ENCODE data around the gene PSMB5.
"Not testable (repeated sequence)": the region's sequence is repeated elsewhere in the genome, so short reads cannot be mapped to it uniquely, and the experiment has no call there.

Gene PSMB5

GRCh38 chr14:23013749-23014054 is 21.0 kb downstream of the PSMB5 start:
- not testable (repeated sequence) for DNase-seq

GRCh38 chr14:23013054-23013748 is 21.5 kb downstream of the PSMB5 start:
- DNase-seq, result no peak

- DNase-seq, result peak; percentile 72 to 76
These were observed 24.6 kb downstream of the PSMB5 start, which contains the start of gene C14orf93 for GRCh38 chr14:23009939-23010726. Gene C14orf93 (minus strand): TSS chr14:23010143. CDS start chr14:22999023, 11,120 bp downstream.

- DNase-seq, result peak in 1 of 2 donors; percentile 11
These were observed 25.2 kb downstream of the PSMB5 start for GRCh38 chr14:23009483-23009938.

- peak in 1 of 2 donors; percentile 21 for DNase-seq
These were observed 25.9 kb downstream of the PSMB5 start for GRCh38 chr14:23008831-23009230.

- DNase-seq, result peak; percentile 98
These were observed 27.9 kb downstream of the PSMB5 start for GRCh38 chr14:23006544-23007419.

- no peak for DNase-seq
These were observed 28.5 kb downstream of the PSMB5 start for GRCh38 chr14:23006188-23006534.

GRCh38 chr14:23005451-23006187 is 29.1 kb downstream of the PSMB5 start:
- peak; percentile 15 to 21 for DNase-seq

- not testable (repeated sequence) for DNase-seq
These were observed 30.4 kb downstream of the PSMB5 start for GRCh38 chr14:23004274-23004673.

- DNase-seq, result no peak
These were observed 32.1 kb downstream of the PSMB5 start for GRCh38 chr14:23002592-23002991.

GRCh38 chr14:23000860-23001259 is 33.8 kb downstream of the PSMB5 start:
- no peak for DNase-seq

GRCh38 chr14:22998329-22999012 is 36.2 kb downstream of the PSMB5 start:
- no peak for DNase-seq

- no peak for DNase-seq
These were observed 36.9 kb downstream of the PSMB5 start for GRCh38 chr14:22997676-22998323.

GRCh38 chr14:22996768-22997654 is 37.7 kb downstream of the PSMB5 start:
- no peak for DNase-seq

- no peak for DNase-seq
These were observed 38.6 kb downstream of the PSMB5 start for GRCh38 chr14:22995889-22996625.

GRCh38 chr14:22994762-22995275 is 39.9 kb downstream of the PSMB5 start:
- peak; percentile 29 to 37 for DNase-seq

GRCh38 chr14:22993517-22993916 is 41.2 kb downstream of the PSMB5 start:
- DNase-seq, result no peak

GRCh38 chr14:22991852-22992251 is 42.8 kb downstream of the PSMB5 start:
- DNase-seq, result no peak

GRCh38 chr14:22987291-22987690 is 47.4 kb downstream of the PSMB5 start:
- DNase-seq, result no peak
